SK-N-SH treated with all-trans-retinoic acid at 6 μM for 48 hours (cell line): ENCODE results near the gene VSNL1.

Experiments
- ARNTL ChIP-seq: fragments of 450-650 bp; formaldehyde crosslinking; IDR thresholded peaks from 2 replicates; pipeline ENCODE4 v1.5.0; 2020; ENCODE audit warnings: low read depth, mild to moderate bottlenecking, moderate library complexity, borderline replicate concordance
- CSDC2 ChIP-seq: fragments of 250-450 bp; sonication (Bioruptor Pico); IDR thresholded peaks from 2 replicates; pipeline ENCODE4 v1.5.0; 2020; ENCODE audit warnings: mild to moderate bottlenecking, moderate library complexity
- ESRRG ChIP-seq: fragments of 250-450 bp; sonication (Bioruptor Pico); IDR thresholded peaks from 2 replicates; pipeline ENCODE4 v1.6.1; 2021; ENCODE audit warnings: mild to moderate bottlenecking
- PPARA ChIP-seq: fragments of 250-450 bp; sonication (Bioruptor Pico); IDR thresholded peaks from 2 replicates; pipeline ENCODE4 v1.5.0; 2020; ENCODE audit warnings: mild to moderate bottlenecking, borderline replicate concordance
- ZC3H10 ChIP-seq: fragments of 250-450 bp; sonication (Bioruptor Pico); IDR thresholded peaks from 2 replicates; pipeline ENCODE4 v1.5.1; 2021; ENCODE audit warnings: mild to moderate bottlenecking, moderate library complexity
- ZFP3 ChIP-seq: fragments of 250-450 bp; sonication (Bioruptor Pico); IDR thresholded peaks from 2 replicates; pipeline ENCODE4 v1.5.0; 2020; ENCODE audit warnings: mild to moderate bottlenecking, moderate library complexity
- ZNF565 ChIP-seq: fragments of 450-650 bp; formaldehyde crosslinking; conservative IDR thresholded peaks from 2 replicates; pipeline ENCODE4 v1.5.0; 2020; ENCODE audit warnings: low read depth, mild to moderate bottlenecking, moderate library complexity
- TF ChIP-seq, protein P1 (sequence below): fragments of 250-450 bp; sonication (Bioruptor Pico); IDR thresholded peaks from 2 replicates; pipeline ENCODE4 v1.5.1; 2021; ENCODE audit warnings: mild to moderate bottlenecking, moderate library complexity
- TF ChIP-seq, protein P2 (sequence below): fragments of 250-450 bp; sonication (Bioruptor Pico); IDR thresholded peaks from 2 replicates; pipeline ENCODE4 v1.8.0; 2020; ENCODE audit warnings: mild to moderate bottlenecking, moderate library complexity, borderline replicate concordance

- TF ChIP-seq PPARA: no peak
- no peak for TF ChIP-seq ARNTL (CRISPR knock-in tag)
- TF ChIP-seq ZC3H10: no peak
- TF ChIP-seq, protein P1, sequence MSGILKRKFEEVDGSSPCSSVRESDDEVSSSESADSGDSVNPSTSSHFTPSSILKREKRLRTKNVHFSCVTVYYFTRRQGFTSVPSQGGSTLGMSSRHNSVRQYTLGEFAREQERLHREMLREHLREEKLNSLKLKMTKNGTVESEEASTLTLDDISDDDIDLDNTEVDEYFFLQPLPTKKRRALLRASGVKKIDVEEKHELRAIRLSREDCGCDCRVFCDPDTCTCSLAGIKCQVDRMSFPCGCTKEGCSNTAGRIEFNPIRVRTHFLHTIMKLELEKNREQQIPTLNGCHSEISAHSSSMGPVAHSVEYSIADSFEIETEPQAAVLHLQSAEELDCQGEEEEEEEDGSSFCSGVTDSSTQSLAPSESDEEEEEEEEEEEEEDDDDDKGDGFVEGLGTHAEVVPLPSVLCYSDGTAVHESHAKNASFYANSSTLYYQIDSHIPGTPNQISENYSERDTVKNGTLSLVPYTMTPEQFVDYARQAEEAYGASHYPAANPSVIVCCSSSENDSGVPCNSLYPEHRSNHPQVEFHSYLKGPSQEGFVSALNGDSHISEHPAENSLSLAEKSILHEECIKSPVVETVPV (CRISPR knock-in tag): no peak
- TF ChIP-seq ZNF565 (CRISPR knock-in tag): no peak
- TF ChIP-seq, protein P2, sequence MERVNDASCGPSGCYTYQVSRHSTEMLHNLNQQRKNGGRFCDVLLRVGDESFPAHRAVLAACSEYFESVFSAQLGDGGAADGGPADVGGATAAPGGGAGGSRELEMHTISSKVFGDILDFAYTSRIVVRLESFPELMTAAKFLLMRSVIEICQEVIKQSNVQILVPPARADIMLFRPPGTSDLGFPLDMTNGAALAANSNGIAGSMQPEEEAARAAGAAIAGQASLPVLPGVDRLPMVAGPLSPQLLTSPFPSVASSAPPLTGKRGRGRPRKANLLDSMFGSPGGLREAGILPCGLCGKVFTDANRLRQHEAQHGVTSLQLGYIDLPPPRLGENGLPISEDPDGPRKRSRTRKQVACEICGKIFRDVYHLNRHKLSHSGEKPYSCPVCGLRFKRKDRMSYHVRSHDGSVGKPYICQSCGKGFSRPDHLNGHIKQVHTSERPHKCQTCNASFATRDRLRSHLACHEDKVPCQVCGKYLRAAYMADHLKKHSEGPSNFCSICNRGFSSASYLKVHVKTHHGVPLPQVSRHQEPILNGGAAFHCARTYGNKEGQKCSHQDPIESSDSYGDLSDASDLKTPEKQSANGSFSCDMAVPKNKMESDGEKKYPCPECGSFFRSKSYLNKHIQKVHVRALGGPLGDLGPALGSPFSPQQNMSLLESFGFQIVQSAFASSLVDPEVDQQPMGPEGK: no peak
- no peak for TF ChIP-seq ESRRG
- TF ChIP-seq CSDC2: no peak
- no peak for TF ChIP-seq ZFP3 (CRISPR knock-in tag)
Observed at GRCh38 chr2:17550907-17551306, 10.4 kb downstream of the VSNL1 start.
